Stimulated activated CD4-positive, alpha-beta T cell treated with anti-CD3 and anti-CD28 coated beads, Interleukin-12 subunit alpha, Interleukin-12 subunit beta, amount 100 ng/mL, for 48 hours (primary cell): Measurements from ENCODE around the gene DACH1.

Source experiments
- DNase-seq, 3 donors: peaks; one replicate each; pipeline ENCODE4 v3.0.0-alpha.2; 2020; ENCODE audit warnings: low read depth in 2 of 3, low spot score in 1 of 3

Gene DACH1

DNA sequence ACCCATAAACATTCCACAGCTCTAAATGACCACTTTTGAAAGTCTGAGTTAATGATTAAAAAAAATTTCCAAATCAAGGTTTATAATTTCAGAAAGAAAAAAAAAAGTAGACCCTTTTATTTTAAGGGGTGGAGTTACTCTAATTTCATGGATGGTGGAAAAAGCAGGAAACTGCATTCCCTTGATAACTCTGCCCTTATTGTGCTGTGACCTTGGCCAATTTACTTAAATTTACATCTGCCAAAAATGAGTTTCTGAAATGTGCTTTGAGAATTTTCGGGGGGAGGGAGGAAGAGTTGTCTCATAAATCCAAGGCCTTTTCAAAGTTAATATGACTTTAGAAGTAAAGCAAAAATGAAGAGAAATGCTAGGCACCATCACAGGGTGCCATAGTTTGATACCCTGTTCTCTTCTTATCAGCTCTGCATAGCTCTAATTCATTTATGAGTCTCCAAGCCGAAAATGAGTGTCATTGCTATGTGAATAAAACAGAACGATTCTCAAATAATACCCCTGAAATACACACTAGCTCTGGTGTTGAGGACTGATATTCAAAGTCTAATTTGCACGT is 367.0 kb downstream of the DACH1 start:
- no peak for DNase-seq

DNA sequence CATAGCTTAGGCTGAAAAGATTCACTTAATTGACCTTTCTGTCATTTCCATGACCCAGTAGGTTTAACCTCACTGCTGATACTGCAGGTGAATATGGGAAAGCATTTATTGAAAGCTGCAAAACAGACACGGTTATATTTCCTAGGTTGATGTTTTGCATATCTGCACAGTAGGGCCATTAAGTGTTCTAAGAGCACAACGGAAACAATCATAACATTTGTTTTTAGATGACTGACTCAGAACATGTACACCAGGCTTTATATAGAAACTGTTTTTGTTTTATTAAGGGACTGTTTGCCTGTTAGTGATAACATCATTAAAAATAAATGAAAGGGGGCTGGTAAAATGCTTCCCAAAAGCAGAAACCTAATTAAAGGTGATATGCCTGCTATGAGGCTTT is 367.8 kb downstream of the DACH1 start:
- DNase-seq: no peak

DNA sequence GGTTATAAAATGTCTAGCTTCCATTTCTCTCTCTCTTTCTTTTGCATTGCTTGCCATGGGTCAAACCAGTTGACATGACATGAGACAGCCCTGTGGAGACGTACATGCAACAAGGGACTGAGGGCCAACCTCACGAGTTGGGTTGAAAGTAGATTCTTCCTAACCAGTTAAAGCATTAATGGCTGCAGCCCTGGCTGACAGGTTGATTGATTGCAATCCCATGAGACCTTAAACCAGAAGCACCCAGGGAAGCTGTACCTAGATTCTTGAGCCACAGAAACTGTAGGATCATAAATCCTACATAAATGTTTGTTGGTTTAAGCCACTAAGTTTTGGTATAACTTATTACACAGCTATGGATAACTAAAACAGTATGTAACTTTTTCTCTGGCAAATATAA is 373.8 kb downstream of the DACH1 start:
- no peak for DNase-seq

DNA sequence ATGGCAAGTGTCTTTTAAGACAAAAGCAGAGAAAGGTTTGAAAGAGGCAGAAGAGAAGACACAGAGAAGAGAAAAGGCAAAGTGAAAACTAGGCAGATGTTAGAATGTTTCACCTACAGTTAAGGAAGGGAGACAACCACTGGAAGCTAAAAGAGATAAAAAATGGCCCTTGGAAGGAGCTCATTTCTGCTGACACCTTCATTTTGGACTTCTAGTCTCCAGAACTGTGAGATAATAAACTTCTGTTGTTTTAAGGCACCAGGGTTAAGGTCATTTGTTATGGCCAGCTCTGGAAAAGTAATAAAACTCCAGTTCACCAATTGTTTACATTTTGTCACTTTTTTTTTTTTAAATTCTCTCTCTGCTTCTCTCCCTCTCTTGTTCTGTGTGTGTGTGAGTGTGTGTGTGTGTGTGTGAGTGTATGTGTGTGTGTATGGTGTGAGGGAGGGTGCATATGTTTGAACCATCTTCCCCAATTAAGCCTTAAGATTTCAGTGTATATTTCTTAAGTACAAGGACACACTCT is 374.6 kb downstream of the DACH1 start:
- DNase-seq: no peak

DNA sequence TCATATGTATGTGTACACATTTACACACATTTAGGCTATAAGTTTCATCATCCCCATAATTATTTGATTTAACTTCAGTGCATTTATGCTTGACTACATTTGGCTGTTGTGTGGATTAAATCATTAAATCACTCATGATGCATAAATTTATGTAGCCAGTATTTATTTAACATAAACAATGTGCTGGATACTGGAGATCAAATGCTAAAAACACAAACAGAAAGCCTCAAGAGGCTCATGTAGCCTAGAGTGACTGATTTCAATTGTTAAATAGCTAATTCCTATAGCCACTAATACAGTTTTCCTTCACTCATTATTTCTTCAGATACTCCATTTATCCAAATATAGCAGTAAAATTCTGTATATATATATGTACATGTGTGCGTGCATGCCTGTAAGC is 376.0 kb downstream of the DACH1 start:
- no peak for DNase-seq

DNA sequence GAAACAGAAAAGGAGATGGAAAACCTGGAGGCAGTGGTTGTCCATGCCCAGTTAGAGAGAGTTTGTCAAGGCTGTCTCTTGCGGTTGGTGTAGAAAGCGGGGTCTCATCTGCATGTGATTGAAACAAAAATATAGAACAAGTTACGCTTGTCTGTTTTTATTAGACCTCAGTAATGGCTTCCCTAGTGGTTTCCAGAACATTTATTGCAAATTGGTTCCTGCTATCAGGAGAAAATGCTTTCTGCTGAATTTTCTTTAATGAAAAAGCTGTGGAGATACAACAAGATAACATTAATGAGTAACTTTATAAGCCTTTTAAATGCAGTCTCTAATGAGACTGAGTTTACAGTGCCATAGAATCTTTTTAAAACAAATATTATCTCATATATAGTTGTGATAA is 378.0 kb downstream of the DACH1 start:
- DNase-seq: no peak

DNA sequence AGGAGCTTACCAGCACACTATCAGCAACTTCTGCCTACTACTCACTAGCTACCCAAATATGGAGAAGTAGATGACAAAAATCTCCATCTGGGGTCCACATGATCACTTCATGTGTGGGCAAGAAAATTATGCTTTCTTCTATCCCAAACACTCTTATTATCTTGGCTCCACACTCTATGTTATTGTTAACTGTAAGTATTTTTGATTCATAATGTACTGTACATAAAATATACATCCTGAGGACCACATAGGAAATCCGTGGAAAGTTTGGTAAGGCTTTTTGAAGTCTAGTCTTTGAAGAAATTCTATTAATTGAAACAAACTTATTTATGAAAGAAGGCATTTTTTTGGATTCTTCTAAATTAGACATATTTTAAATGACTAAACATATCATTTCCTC is 378.8 kb downstream of the DACH1 start:
- no peak for DNase-seq

DNA sequence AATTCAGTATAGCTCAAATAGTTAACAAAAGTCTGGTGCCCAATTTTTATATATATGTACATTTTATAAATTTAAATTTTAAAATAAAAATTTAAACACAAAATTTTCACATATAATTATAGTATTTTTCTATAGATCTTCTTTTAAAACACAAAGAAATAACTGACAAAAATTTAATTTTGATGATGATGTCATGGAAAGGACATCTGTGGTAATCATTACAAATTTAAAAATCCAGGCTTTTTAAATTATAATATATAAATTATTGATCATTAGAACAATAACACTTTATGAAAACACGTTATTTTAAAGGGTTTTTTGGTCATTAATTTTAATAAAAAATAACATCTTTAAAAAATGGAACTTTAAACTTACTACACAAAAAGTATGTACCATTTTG is 381.1 kb downstream of the DACH1 start:
- no peak for DNase-seq

DNA sequence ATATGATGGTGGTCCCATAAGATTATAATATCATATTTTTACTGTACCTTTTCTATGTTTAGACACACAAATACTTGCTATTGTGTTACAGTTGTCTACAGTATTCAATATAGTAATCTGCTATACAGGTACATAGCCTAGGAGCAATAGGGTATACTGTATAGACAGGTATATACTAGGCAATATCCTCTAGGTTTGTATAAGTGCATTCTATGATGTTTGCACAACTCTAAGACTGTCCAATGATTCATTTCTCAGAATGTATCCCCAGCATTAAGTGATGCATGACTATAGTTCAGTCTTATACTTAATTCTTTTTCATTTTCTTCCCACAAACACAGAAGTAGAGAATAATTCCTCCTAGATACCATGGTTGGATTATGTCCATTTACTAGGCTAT is 383.3 kb downstream of the DACH1 start:
- no peak for DNase-seq

DNA sequence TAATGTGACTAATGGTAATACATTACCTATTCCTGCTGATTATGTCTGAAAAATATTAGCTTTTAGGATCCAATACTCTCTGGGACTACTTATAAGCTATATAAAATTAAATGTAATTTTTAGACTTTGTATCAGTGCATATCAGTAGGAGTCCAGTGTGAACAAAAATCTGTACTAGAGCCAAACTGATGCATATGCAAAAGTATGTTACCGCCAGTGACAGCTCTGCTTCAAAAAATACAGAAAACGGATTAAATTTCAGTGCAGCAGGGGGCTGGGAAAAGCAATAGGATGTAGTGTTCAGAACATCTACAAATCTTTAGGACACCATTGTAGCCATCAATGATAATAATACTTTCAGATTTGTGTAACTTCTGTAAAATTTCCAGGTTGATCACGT is 385.5 kb downstream of the DACH1 start:
- DNase-seq: no peak

DNA sequence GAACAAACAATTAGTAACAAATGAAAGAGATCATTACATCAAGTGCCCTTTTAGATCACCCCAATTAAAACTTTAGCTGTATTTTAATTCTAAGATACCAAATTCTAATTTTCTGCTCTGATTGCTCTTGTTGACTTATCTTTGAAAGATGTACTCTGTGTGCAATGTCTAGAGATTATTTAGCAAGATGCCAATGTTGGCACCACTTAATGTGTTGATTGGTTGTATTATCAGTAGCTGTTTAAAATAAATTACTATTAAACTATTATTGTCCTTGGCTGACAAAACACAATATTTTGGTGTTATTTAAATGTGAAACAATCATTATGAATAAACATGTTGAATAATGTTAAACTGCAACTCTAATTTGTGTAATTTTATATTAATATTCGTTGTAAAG is 386.0 kb downstream of the DACH1 start:
- no peak for DNase-seq

DNA sequence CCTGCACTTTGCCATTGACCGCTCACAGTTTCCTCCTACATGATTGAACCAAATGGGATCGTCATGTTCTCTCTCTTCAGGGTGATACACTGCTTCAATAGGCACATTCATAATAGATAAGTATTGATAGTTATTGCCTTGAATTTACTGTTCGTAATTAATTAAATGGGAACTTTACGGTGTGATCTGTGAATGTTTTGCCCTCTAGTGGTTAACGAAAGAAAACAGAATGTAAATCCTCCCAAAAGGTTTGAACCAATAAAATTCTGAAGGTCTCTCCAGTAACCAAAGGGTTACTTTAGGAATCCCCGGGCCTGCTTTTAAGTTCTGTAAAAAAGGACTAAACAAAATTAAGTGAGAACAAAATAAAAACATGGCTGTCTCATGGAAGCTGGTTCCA is 389.3 kb downstream of the DACH1 start:
- DNase-seq: no peak

DNA sequence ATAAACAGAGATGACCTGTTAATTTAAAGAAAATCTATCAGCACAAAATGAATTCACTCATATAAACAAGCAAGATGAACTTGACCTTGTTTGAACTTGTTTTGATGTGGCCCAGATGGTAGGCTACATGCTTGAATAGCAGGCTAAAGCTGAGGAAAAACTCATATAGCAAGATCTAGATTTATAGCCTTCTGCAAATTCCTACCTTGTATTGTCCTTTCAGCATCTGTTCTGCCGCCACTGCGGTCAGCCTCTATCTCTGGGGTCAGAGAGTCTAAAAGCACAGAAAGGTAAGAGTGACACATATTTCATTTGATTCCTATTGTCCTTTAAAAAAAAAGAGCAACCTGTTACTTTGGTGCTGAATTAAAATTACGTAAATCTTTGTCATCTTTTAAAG is 392.1 kb downstream of the DACH1 start:
- no peak for DNase-seq

DNA sequence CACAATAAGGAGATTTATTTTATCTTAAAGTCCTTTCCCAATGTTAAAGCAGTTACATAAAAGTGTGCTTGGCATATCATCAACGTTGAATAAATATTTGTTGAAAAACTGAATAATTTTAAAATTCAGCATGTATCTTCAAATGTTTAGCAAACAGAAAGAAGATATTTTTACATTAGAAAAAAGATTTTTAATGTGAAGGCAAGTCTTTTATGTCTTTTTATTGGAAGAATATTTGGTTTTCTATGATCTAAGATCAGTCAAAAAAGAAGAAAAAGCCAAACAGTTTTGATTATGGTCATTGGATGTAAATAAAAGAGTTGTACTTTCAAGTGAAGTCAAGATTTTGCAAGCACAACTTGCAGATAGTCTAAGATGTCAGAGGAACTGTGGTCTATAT is 397.4 kb downstream of the DACH1 start:
- no peak for DNase-seq

DNA sequence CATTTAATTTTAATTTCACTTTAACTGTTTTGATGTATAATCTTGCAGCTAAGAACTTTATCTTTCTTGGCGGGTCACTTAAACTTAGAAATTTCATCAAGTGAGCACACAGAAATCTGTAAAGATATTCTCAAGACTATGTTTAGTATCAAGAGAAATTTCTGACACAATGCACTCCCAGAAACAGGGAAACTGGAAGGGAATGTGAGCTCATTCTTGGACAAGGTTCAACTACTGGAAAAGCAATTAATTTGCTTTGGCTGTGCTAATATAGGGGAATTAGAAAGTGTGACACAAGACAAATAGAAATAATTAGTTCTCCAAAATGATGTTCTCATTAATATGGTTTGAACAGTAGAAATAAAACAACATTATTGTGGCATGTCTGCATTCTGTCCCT is 402.3 kb downstream of the DACH1 start:
- DNase-seq: no peak

DNA sequence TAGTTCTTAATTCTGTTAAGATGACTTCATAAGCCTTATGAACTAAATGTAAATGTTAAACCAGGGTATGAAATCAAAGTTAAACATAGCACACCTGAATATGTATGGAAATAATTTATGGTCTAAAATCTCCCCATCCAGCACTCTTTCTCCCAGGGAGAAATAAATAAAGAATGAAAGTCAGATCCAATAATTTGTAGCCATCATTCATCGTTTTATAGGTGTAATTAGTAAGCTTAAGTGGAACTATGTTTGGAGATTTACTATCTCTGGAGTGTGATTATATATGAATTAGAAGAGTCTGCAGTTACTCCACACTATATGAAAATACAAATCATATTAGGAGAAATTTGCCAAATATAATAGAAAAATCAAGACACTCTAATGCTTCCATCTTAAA is 405.1 kb downstream of the DACH1 start:
- no peak for DNase-seq

DNA sequence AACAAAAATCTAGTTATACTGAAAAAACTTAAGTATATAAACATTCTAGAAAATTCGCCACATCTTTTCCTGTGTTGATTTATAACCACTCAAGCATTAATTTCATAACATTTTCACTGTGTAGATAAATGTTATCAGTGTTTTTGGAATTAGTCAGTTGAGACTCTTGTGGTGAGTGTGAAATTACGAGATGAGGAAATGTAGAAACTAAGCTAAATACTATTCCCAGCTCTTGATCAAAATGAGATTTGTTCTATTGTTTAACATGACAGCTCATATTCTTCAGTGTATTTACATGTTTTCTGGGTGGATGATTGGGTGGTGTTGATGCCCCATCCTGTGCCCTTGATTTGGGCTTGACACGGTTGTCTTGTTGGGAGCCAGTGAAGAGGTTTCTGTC is 406.8 kb downstream of the DACH1 start:
- no peak for DNase-seq

DNA sequence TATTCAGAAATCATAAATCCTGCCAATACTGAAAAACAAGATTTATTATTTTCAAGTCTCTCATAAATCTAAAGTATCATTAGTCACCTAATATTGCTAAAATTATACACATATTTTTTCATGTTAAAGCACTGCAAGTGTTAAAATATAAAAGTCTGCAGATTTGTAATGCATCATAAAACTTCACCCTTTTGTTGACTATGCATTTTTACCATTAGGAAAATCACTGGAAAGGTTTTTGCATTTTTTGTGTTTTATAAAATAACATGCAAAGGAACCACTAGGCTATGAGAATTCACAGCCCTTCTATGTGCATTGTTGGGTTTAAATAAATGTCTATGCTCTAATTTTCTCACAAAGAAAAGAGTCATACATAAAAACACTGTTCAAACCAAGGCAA is 407.3 kb downstream of the DACH1 start:
- DNase-seq: no peak

DNA sequence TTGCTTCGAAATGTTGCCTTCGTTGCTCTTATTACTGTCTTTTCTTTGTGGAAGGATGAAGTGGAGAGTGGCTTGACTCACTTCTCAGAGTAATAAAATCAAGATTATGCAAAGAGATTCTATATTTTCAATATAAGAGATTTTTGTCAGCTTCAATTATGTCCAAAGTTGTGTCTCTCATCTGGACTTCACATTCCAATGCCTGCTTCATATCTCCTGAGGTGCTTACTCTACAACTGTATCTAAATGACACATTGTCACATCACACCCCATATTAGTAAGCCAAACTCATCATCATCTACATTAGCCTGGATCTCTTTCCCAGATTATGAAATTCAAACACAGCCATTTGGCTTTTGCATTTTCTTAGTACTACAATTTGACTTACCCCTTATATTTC is 409.4 kb downstream of the DACH1 start:
- DNase-seq: no peak

DNA sequence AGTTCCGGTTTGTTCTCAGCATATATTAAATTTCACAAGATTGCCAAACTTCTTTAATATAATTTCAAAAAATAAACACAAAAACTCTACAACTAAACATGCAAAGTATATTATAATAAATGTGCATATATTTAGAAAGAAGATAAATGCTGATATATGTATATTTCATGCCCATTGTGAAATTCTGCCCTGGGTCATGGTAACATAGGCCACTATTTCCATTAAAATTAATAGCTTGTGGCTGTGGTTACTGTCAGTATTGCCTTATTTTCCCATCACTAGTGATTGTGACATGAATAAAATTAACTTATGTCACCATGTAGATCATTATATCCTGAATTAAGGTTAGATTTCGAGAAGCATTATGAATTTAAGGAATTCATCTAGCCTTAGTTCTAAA is 410.9 kb downstream of the DACH1 start:
- no peak for DNase-seq

DNA sequence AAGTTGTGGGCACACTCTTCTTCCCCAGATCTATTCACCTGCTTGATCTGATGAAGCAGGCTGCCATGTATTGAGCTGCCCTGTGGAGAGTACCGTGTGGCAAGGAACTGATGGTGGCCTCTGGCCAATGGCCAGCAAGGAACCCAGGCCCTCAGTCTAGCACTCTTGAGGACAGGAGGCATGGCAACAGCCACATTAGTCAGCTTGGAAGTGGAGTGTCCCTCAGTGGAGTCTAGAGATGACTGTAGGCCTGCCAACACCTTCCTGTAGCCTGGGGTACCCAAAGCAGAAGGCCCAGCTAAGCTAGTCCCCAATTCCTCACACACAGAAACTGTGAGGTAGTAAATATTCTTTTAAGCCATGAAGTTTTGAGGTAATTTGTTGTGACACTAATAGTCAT is 412.5 kb downstream of the DACH1 start:
- DNase-seq: no peak

DNA sequence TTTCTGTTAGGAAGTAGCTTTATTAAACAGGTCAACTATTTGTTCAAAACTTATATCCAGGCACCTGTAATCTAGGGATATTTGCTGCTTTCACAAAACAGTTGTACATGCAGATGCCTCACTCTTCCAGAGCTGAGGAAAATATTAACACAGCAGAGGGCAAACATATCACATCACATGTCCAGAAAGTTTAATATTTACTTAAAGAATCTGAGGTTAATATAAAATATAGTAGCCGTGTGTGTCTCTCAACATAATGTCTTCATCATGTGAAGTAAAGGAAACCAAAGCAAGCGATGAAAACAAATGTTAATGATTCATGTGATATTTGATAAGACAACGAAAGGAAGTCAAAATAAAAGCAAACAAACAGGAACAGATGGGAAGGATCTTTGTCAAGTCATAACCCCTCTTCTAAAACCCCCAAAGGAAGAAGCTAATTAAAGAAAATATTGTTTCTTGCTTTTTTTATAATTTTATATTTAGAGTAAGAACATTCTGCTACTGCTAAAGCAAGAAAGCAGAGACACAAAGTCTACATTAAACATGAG is 418.8 kb downstream of the DACH1 start:
- no peak for DNase-seq

DNA sequence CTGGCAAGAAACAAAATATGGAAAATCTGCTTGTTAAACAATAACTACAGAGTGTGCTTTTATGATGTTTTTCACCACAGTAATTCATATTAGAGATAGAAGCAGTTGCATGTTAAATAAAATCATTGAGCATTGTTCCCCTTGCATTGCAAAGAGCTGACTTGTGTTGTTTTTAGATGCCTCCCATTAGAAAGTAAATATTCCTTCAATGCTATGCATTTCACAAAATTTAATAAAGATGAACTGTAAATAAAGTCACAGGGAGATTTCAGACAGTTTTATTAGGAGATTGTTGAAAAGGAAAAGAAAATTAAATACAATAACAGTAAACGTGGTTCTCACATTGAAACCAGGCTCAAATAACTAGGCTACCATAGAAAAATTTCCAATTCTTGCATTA is 429.3 kb downstream of the DACH1 start:
- DNase-seq: no peak

DNA sequence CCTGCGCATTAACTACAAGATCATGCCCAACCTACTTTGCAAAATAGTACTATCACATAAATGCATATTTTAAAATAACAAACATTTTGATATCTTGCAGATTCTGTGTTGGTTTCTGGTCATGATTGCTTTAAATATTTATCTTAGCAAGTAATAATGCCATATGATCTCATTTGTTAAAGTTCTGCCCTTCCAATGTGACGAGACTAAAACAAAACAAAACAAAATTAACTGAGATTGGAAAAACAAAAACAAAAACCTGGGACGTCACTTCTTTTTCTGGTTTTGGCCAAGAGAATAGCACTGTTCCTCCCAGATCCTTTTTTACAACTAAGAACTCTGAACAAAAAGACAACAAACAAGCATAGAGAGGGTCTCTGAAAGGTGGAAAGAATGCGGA is 436.3 kb downstream of the DACH1 start:
- DNase-seq: no peak
